Astrocyte (in vitro differentiated cells and primary cell): ENCODE data around the gene DCLK1.

Experiments used
- EZH2 ChIP-seq: IDR thresholded peaks from 2 replicates; pipeline ENCODE4 v1.6.1; 2012; ENCODE audit warnings: mild to moderate bottlenecking, low read length, inconsistent platforms; ENCODE audit not compliant: insufficient read depth
- TF ChIP-seq, protein P1 (sequence below): IDR thresholded peaks from 2 replicates; pipeline ENCODE4 v1.5.1; 2011; ENCODE audit warnings: low read depth, mild to moderate bottlenecking, inconsistent platforms, low read length, moderate library complexity; ENCODE audit not compliant: insufficient read depth

DNA sequence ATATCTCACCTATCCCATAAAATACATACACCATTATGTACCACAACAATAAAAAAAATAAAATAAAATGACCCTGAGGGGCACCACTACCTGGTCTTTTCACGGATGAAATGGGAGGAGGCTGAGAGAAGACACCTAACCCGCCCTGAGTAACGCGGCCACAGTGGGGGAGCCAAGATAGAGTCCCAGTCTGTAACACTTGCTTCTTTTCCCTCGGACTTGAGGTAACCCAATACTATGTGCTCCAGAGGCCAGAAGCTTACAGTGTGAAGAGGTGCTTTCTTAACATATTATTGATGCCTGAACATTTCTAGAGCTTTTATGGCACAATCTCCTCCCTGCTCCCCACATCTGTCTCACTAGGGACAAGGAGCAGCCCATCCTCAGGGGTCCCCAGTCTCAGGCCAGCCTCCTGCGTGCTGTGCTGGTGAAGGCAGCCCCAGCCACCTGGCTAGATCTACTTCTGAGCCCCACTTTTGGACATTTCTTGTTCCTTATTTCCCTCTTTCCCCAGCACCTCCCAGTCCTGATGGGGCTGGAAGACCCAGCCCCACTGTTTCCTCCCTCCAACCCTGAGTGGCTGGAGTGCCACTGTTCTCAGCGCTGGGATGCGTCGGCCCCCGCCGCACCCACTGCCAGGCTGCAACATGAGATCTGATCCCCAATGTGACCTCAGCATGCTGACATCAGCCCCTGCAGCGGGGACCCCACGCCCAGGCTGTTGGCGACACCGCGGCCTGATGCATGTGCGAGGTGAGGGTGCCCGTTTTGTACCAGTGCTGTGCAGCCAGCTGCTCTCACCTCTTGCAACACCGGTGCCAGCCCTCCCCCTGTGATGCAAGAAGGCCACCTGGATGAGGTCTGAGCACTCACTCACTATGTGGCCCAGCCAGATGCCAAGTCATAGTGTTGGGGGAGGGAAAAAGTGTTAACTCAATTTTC is 143.3 kb downstream of the DCLK1 start:
- TF ChIP-seq, protein P1, sequence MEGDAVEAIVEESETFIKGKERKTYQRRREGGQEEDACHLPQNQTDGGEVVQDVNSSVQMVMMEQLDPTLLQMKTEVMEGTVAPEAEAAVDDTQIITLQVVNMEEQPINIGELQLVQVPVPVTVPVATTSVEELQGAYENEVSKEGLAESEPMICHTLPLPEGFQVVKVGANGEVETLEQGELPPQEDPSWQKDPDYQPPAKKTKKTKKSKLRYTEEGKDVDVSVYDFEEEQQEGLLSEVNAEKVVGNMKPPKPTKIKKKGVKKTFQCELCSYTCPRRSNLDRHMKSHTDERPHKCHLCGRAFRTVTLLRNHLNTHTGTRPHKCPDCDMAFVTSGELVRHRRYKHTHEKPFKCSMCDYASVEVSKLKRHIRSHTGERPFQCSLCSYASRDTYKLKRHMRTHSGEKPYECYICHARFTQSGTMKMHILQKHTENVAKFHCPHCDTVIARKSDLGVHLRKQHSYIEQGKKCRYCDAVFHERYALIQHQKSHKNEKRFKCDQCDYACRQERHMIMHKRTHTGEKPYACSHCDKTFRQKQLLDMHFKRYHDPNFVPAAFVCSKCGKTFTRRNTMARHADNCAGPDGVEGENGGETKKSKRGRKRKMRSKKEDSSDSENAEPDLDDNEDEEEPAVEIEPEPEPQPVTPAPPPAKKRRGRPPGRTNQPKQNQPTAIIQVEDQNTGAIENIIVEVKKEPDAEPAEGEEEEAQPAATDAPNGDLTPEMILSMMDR = no peak
- TF ChIP-seq EZH2 = no peak
